Osteoblast (primary cell): ENCODE data around the gene BCL2. TPM values are rescaled to one million over a fixed set of nuclear protein-coding genes. Genes with fewer than 3 reads are reported as not detected.
A peak's percentile ranks its signal among the peaks of the same experiment; 100 is the strongest.

Experiments used
- DNase-seq: peaks from one replicate; pipeline ENCODE4 v3.0.0; 2011; ENCODE audit warnings: low spot score, mixed read lengths; ENCODE audit not compliant: insufficient read length; ENCODE audit errors: missing footprints
- H2AFZ ChIP-seq: 2 replicates; pipeline ENCODE4 v1.6.0; 2011; ENCODE audit warnings: mild to moderate bottlenecking, low read length
- H3K27ac ChIP-seq: 2 replicates; pipeline ENCODE4 v1.5.1; 2011; ENCODE audit warnings: mild to moderate bottlenecking, low read depth, low read length, moderate library complexity
- H3K27me3 ChIP-seq: 2 replicates; pipeline ENCODE4 v1.6.0; 2012; ENCODE audit warnings: mild to moderate bottlenecking, control low read depth, inconsistent platforms, low read length, moderate library complexity; ENCODE audit not compliant: insufficient read depth
- H3K36me3 ChIP-seq: 2 replicates; pipeline ENCODE4 v1.5.1; 2011; ENCODE audit warnings: mild to moderate bottlenecking, low read length, control low read depth, moderate library complexity; ENCODE audit not compliant: insufficient read depth
- H3K4me1 ChIP-seq: 2 replicates; pipeline ENCODE4 v1.5.1; 2011; ENCODE audit warnings: mild to moderate bottlenecking, low read length, control low read depth, moderate library complexity; ENCODE audit not compliant: insufficient read depth
- H3K4me2 ChIP-seq: 2 replicates; pipeline ENCODE4 v1.6.0; 2011; ENCODE audit warnings: mild to moderate bottlenecking, low read length; ENCODE audit not compliant: insufficient read depth
- H3K4me3 ChIP-seq: fragments of 200-600 bp; sonication (generic); 3 replicates; pipeline ENCODE4 v1.5.1; 2012; ENCODE audit warnings: mild to moderate bottlenecking, low read length, inconsistent platforms; ENCODE audit not compliant: insufficient read depth
- H3K79me2 ChIP-seq: 2 replicates; pipeline ENCODE4 v1.6.0; 2012; ENCODE audit warnings: mild to moderate bottlenecking, low read length, control low read depth, inconsistent platforms; ENCODE audit not compliant: insufficient read depth
- H3K9me3 ChIP-seq: 2 replicates; pipeline ENCODE4 v1.5.1; 2011; ENCODE audit warnings: low read depth, low read length, control low read depth
- H4K20me1 ChIP-seq: 2 replicates; pipeline ENCODE4 v1.6.0; 2012; ENCODE audit warnings: mild to moderate bottlenecking, low read length, control low read depth; ENCODE audit not compliant: insufficient read depth
- CTCF ChIP-seq: IDR thresholded peaks from 2 replicates; pipeline ENCODE4 v1.5.1; 2011; ENCODE audit warnings: mild to moderate bottlenecking, low read depth, low read length, moderate library complexity; ENCODE audit errors: extremely low read depth
- total RNA-seq: library from RNA; depleted of rRNA; stranded (reverse); fragments of >200 nt; gene quantifications from 2 replicates; pipeline ENCODE4 v1.2.3, GENCODE V29; 2012

Gene BCL2
- total RNA-seq, 1 donor: 11.9 TPM

- DNase-seq: no peak
- Histone ChIP-seq H2AFZ (no peak overlapping the region), H3K36me3 (no peaks in the 10 kb centered on the region), H3K4me2 (no peak overlapping the region), H3K4me3 (no peak overlapping the region), H3K4me1 (peaks cover 19% of the 10 kb centered on the region), H4K20me1 (no peaks in the 10 kb centered on the region), H3K79me2 (no peaks in the 10 kb centered on the region), H3K27me3 (peaks cover 5% of the 10 kb centered on the region), H3K27ac (no peak overlapping the region), H3K9me3 (no peaks in the 10 kb centered on the region)
- TF ChIP-seq CTCF: no peak
These were observed 78.3 kb downstream of the BCL2 start for GRCh38 chr18:63241317-63241712.

GRCh38 chr18:63240531-63241316 is 78.8 kb downstream of the BCL2 start:
- Histone ChIP-seq H3K9me3 (no peaks in the 10 kb centered on the region), H3K27me3 (peaks cover 5% of the 10 kb centered on the region), H3K36me3 (no peaks in the 10 kb centered on the region), H3K4me1 (peaks cover 19% of the 10 kb centered on the region), H3K4me2 (no peak overlapping the region), H4K20me1 (no peaks in the 10 kb centered on the region), H2AFZ (no peak overlapping the region), H3K27ac (no peak overlapping the region), H3K79me2 (no peaks in the 10 kb centered on the region), H3K4me3 (no peak overlapping the region)
- no peak for TF ChIP-seq CTCF
- no peak for DNase-seq

GRCh38 chr18:63238693-63239075 is 80.9 kb downstream of the BCL2 start:
- peak; percentile 56 for DNase-seq
- H2AFZ ChIP-seq: peak overlapping the region; percentile 89
- H4K20me1 ChIP-seq: no peaks in the 10 kb centered on the region
- peaks cover 19% of the 10 kb centered on the region for H3K4me1 ChIP-seq
- no peaks in the 10 kb centered on the region for H3K79me2 ChIP-seq
- H3K4me2 ChIP-seq: peak overlapping the region; percentile 87
- TF ChIP-seq CTCF: no peak
- no peaks in the 10 kb centered on the region for H3K36me3 ChIP-seq
- no peaks in the 10 kb centered on the region for H3K9me3 ChIP-seq
- H3K27me3 ChIP-seq: peaks cover 5% of the 10 kb centered on the region
- peak overlapping the region; percentile 98 for H3K27ac ChIP-seq
- H3K4me3 ChIP-seq: peak overlapping the region; percentile 64

- H3K27me3 ChIP-seq: peaks cover 5% of the 10 kb centered on the region
- H3K79me2 ChIP-seq: no peaks in the 10 kb centered on the region
- TF ChIP-seq CTCF: no peak
- peak overlapping the region; percentile 87 for H3K4me2 ChIP-seq
- DNase-seq: peak; percentile 93
- peak overlapping the region; percentile 89 for H2AFZ ChIP-seq
- peak overlapping the region; percentile 64 for H3K4me3 ChIP-seq
- H4K20me1 ChIP-seq: no peaks in the 10 kb centered on the region
- no peaks in the 10 kb centered on the region for H3K9me3 ChIP-seq
- H3K36me3 ChIP-seq: no peaks in the 10 kb centered on the region
- peak overlapping the region; percentile 98 for H3K27ac ChIP-seq
- peaks cover 19% of the 10 kb centered on the region for H3K4me1 ChIP-seq
These were observed 81.5 kb downstream of the BCL2 start for GRCh38 chr18:63237881-63238692.
